OCI-M2 (cell line): Measurements from ENCODE around the gene RNASE8.
"Not testable (repeated sequence)": the region's sequence is repeated elsewhere in the genome, so short reads cannot be mapped to it uniquely, and the experiment has no call there.

Experiments used
- DNase-seq: peaks from one replicate; lab custom pipeline; 2025; ENCODE audit not compliant: unreplicated experiment; lab: John Stamatoyannopoulos, UW

RNASE8 gene

GRCh38 chr14:21057803-21058675, at the start of gene RNASE8:
TSS of gene RNASE8 (plus strand) at chr14:21057822. CDS start at chr14:21057893, 71 bp downstream.
- DNase-seq: no peak

DNA sequence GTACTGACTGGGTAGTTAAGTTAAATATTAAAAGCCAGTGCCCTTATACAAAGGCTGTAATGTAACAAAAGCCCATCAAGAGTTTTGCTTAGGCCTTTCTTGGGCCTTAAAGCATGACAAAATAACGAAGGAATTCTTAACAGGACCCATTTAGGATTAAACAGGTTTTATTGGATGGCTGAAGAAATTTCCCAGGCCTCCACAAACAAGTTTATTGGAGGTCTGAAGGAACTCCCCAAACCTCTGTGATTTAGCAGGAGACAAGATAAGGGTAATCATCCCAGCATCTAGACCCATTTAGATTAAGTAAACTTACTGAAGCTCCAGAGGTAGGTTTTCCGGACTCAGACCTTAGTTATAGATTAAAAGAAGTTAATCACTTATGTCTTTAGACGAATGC, 47.9 kb upstream of the RNASE8 start:
- DNase-seq: not testable (repeated sequence)

- DNase-seq: no peak
These were observed 46.5 kb upstream of the RNASE8 start for GRCh38 chr14:21011136-21011535.

DNA sequence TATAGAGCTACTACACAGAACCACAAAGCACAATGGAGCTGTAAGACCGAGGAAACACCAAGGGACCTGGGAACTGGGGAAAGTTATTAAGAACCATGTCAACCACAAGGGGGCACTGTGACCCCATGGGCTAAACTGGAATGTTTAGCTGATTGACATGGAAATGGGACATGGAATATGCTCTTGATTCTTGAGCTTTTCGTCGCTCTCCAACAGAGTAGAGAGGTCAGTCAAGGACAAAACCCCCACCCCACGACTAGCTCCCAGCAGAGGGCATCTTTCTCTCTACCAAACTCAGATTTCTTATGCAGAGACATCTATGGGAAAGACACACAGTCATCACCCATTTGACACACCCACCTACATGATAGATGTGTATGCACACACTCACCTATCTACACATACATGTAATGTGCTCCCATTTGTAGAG, 42.8 kb upstream of the RNASE8 start:
- peak; percentile 91 for DNase-seq

DNA sequence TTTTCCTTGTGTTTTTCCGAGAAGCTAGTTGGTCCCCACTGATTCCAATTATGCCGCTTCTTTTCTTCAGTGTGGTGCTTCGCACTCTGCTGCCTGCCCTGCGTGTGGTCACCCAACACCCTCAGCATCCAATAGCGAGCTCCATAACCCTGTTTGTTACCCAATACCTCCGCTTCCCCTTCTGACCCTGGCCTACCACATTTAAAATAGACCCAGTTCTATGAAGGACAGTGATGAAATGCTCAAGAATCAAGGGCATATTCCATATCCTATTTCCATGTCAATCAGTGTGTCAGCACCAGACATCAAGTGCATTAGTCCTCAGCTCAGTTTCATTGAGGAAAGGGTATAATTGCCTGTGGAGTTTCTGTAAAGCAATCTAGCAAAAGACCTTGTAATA, 42.3 kb upstream of the RNASE8 start:
- no peak for DNase-seq

DNA sequence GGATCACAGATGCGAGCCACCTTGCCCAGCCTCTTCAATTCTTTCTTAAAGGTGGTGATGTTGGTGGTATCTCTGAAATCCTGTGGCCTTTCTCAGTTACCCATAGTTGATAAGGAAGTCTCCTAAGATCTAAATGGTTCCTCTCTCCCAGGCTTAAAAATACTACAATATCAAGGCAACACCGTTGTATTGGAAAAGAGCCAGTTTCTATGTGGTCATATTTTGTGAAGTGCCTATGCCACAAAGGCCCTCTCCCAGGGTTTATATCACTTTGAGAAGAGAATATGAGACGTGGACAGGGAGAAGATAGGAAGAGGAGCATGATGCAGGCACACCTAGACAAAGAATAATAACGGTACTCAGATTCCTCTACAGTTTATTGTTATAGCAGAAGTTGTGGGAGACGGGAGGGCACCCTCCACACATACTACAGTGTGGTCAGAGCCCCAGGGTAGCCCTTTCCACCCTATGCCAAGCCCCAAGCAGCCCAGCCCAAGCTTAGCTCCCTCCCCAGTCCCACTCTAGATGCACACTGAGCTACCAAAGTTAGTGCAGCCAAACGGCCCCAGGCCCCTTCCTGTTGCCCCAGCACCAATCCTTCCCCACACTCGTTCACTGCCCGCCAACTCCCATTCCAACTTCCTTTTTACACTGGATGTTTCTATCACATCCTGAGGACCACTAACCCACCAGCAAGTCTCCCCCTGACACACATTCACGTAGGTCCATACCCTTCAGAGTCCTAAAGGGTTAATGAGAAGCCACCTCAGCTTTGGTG, 41.0 kb upstream of the RNASE8 start:
- no peak for DNase-seq

DNA sequence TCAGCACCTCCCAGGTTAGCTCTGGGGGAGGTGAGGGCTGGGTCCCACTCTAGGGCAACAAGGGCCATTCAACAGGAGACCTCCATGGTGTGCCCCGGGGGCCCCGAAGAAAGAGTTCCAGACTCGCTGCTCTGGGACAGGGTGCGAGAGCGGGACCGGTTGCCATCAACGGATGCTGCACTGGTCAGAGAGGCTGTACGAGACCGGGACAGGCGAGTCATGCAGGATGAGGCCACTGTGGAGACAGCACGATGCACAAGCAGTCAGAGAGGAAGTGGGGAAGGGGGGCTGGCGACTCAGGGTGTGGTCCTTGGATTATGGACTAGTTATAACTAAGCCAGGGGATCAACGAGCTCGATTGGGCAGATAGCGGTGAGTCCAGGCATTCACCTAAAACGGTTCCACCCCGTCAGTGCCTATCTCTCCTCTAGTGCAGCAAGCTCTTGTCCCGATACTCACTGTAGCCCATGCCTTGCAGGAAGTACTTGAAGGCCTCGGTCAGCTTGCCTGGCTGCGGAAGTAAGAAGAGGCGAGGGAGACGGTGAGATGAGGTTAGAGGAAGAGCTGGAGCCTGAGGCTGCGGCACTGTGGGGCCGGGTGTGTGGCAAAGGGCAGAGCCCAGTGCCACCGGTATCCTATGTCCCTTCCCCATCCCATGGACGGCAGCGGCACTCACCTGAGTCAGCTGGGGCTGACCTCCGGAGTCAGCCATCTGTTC, 39.9 kb upstream of the RNASE8 start:
- DNase-seq: no peak

DNA sequence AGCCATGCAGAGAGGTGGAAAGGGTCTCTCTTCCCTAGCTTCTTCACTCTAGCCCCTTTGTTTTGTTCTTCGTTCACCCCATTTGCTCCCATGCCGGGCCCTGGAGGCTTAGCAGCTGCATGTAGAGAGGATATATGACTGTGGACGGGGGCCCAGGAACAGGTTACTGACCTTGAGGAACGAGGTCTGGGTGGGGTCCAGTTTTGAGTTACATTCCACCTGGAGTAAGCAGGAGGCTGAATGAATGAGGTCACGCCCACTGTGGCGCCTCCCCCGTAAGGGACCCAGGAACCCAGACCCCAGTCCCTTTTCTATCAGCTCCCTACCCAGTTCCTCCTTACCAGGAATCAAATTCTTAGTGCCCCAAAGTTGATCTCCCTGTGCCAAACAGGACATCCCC, 39.3 kb upstream of the RNASE8 start:
- no peak for DNase-seq

- no peak for DNase-seq
These were observed 38.8 kb upstream of the RNASE8 start for GRCh38 chr14:21018781-21019180.

DNA sequence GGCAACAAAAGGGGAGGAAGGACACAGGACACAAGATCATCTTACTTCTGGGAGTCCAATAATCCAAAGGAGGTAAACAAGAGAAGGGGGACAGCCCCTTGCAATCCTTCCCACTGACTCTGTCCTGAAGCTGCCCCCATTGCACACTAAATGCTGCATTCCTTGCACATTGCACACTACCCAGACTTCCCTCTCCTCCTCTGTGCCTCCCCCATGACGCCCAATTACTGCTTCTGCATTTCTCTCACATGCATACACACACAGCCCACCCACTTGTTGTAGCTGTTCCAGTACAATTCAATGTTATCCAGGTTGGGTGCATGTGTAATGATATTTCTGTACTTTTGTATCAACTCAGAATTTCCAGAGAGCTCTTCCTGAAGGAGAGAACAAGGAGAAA, 38.3 kb upstream of the RNASE8 start:
- no peak for DNase-seq

GRCh38 chr14:21020977-21021545, 36.6 kb upstream of the RNASE8 start:
- no peak for DNase-seq

- DNase-seq: no peak
These were observed 34.9 kb upstream of the RNASE8 start for GRCh38 chr14:21022686-21023085.

GRCh38 chr14:21023174-21023573, 34.4 kb upstream of the RNASE8 start:
- DNase-seq: no peak

- no peak for DNase-seq
These were observed 33.6 kb upstream of the RNASE8 start for GRCh38 chr14:21023817-21024584.

DNA sequence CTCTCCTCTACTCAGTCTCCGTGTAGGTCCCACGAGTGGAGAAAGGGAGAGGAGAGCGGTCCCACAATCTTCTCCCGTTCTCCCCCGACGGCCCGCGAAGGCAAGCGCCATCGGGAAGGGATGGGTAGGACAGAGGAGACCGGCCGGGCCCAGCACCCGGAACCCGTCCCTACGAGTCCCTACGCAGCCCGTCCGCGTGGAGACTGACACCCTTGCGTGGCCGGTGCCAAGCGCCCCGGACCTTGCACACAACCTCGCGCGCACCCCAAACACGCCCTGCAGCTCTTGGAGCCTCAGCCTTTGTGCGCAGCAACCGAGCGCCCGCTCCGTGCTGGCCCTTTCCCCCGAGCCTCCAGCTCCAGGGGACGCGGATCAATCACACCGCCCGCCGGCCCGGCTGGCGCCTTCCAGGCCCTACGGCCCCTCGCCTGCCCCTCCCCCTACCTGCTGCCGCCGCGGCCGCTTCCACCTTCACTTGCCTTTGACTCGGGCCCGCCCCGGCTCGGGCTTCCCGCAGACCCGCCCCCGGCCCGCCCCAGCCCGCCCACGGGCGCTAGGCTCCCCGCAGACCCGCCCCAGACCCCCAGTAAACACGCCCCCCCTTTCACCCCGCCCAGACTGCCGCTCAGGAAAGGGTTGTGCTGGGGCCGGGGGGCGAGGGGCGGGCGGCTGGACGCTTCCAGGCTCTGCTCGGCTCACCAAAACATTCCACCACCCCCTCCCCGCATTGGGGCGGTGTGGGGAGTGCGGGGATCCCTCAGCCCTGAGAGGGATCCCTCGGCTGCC, 32.8 kb upstream of the RNASE8 start, which contains the start of gene NDRG2:
TSS of gene NDRG2 (minus strand) at position 477 of the 786 bp plus-strand sequence. CDS start 1,746 bp downstream, outside the sequence.
- peak; percentile 22 for DNase-seq

GRCh38 chr14:21025371-21026273, 32.0 kb upstream of the RNASE8 start:
- no peak for DNase-seq

DNA sequence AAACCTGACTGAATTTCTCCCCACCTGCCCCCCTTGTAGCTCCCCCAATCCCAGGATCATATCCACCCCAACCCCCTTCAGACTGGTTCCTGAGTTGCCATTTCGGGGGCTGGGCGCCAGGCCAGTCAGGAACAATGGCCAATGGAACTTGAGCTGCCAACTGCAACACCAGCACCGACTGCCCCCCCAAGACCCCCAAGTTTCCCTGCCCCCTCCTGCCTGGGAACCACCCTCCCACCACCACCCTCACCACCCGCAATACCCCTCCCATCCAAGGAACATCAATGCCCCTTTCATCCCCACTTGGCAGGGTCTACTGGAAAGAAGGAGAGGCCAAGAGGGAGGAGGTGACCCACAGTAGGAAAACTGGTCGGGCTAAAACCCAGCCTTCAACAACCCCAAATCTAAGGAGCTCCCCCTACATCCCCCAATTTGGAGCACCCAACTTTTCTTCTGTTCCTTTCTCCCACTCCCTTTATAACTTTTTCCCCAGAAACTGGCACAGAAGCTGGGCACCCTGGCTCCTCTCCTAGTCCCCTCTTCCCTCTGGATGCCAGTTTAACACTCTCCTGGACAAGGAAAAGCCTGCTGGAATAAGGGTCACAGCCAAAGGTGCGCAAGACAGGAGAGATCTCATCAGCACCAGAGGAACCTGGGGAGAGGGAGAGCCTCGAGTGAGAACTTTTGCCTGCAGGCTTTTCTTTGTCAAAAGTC, 31.2 kb upstream of the RNASE8 start:
- DNase-seq: no peak

- DNase-seq: no peak
These were observed 30.7 kb upstream of the RNASE8 start for GRCh38 chr14:21026988-21027315.
